ENCODE measurements around the gene OR2A1.
"Not testable (repeated sequence)": the region's sequence is repeated elsewhere in the genome, so short reads cannot be mapped to it uniquely, and the experiment has no call there.

Gene OR2A1

GRCh38 chr7:144369221-144369620 is 57.0 kb downstream of the OR2A1 start:
- not testable (repeated sequence) for H3K4me3 ChIP-seq (ENCODE audit: low read length in 2 of 2); H3K27ac ChIP-seq (ENCODE audit: low read length); H3K4me1 ChIP-seq (ENCODE audit: control insufficient read depth, insufficient read depth, low read length)

More at GRCh38 chr7:144369221-144369620, 57.0 kb downstream of the OR2A1 start:
- not testable (repeated sequence) for H3K9me3 ChIP-seq (ENCODE audit: control insufficient read depth in 2 of 2, low read length in 2 of 2); H3K36me3 ChIP-seq (ENCODE audit: control insufficient read depth in 2 of 2, insufficient read depth in 2 of 2, low read length in 2 of 2); H3K27me3 ChIP-seq (ENCODE audit: control insufficient read depth in 1 of 2, insufficient read depth in 2 of 2, low read length in 2 of 2); H3K9ac ChIP-seq (ENCODE audit: low read length in 2 of 2)

All from stomach smooth muscle (tissue), 2 donors.